Mammary epithelial cell (primary cell): ENCODE measurements around the gene IMMP2L.

ENCODE experiments used
- CTCF ChIP-seq, 2 donors: IDR thresholded peaks in 1 of 2; conservative IDR thresholded peaks in 1 of 2; 2 replicates each; pipeline ENCODE4 v1.5.1; 2011 to 2012; ENCODE audit warnings: inconsistent platforms in 2 of 2, low read length in 2 of 2, mild to moderate bottlenecking in 2 of 2, control low read depth in 1 of 2, low read depth in 1 of 2; ENCODE audit not compliant: insufficient read depth in 1 of 2; ENCODE audit errors: extremely low read depth in 1 of 2
- EZH2 ChIP-seq: IDR thresholded peaks from 2 replicates; pipeline ENCODE4 v1.6.1; 2012; ENCODE audit warnings: low read length, inconsistent platforms, borderline replicate concordance

DNA sequence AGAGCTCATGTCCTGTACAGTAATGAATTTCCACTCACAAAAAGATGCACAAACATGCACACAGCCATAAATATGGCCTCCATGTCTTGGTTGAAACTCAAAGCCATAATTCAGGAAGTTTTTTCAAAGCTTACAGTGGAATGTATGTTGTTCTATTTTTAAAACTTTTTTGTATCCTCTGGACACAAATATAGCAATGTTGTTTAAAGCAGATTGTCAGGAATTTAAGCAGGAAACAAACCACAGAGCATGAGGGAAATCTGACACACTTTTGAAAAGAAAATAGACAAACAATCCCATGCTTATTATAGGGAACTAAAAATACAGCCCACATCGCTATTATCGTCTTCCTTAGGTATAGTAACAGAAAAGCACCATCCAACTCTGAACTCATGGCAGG lies 449.9 kb downstream of the IMMP2L start:
- no peak for TF ChIP-seq CTCF (conservative IDR thresholded peaks at IDR 0.05 in 1 of 2, IDR thresholded peaks at IDR 0.05 in 1 of 2; ENCODE audit: extremely low read depth in 1 of 2, insufficient read depth in 1 of 2, low read depth in 1 of 2, low read length in 2 of 2)
- TF ChIP-seq EZH2 = no peak
